GM18858 (cell line): ENCODE data around the gene SIRPA.

Experiments
- ATAC-seq: cut with Tn5 transposase; IDR thresholded peaks from one replicate; pipeline ENCODE4 v1.9.1; 2021; ENCODE audit not compliant: unreplicated experiment

SIRPA gene

GRCh38 chr20:1870323-1870722 lies 24.9 kb upstream of the SIRPA start:
- no peak for ATAC-seq

- peak; percentile 62 for ATAC-seq
Measured at GRCh38 chr20:1870792-1871550, 24.2 kb upstream of the SIRPA start.

DNA sequence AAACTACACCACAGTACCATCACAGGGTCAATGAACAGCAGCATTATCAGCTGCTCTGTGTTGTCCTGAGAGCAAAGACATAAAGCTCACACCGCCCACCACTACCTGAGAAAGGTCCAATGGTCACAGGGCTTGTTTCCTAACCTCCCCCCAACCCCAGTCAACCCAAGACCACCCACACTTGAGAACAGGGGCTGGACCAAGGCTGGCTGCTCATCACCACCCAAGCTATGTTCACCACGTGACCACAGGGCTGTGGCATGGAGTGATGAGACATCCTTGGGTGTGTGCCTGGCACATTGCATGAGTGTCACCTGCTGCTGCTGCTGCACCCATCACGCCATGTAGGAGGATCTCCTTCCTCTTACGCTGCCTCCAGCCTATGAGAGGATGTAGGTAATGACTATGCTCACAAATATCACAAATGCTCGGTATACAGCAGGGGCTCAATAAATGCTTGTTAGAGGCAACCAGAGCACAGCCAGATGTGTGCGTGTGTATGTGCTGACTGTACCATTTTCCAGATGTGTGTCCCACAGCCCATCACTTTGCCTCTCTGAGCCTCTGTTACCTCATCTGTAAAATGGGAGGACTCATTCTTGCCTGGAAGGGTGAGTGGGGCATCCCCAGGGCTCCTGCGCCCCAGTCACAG lies 23.3 kb upstream of the SIRPA start:
- no peak for ATAC-seq

DNA sequence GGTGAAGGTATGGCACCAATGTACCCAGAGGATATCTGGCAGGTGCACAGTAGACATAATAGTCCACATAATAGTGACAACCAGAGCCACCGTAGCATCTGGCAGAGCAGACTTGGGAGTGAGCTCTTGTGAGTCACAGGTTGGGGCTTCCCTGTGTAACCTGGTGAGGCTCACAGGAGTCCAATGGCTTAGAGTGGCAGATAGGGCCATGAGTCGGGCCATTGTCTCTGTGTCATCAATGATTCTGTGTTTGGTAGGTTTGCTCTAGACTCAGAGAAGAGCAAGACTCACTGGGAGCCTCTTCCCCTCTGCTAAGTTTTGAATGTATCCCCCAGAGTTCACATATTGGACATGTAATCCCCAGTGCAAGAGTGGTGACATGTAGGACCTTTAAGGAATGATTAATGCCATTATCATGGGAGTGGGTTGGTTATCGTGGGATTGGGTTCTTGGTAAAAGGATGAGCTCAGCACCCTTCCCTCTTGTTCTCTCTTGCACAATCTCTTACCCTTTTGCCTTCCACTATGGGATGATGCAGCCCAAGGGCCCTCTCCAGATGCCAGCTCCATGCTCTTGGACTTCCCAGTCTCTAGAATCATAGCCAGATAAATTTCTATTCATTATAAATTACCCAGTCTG lies 22.6 kb upstream of the SIRPA start:
- ATAC-seq: no peak

GRCh38 chr20:1874450-1875182 lies 20.6 kb upstream of the SIRPA start:
- no peak for ATAC-seq

DNA sequence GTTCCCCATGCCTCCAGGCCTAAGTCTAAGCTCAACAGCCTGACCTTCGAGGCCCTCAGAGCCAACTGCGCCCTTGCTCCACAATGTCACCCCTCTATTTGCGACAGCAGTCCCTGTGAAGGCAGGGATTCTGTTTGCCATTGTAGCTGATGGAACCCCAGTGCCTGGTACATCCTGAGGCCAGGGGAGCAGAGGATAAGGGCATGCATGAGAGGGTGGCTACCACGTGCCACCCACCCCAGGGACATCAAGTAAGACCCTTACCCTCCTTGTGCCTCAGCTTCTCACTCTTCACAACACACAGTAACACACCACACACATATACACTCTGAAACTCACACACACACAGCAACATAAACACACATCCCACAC lies 20.0 kb upstream of the SIRPA start:
- no peak for ATAC-seq

GRCh38 chr20:1875762-1876161 lies 19.4 kb upstream of the SIRPA start:
- no peak for ATAC-seq

GRCh38 chr20:1876217-1876921 lies 18.8 kb upstream of the SIRPA start:
- no peak for ATAC-seq

- ATAC-seq: no peak
Measured at GRCh38 chr20:1876975-1877608, 18.1 kb upstream of the SIRPA start.

DNA sequence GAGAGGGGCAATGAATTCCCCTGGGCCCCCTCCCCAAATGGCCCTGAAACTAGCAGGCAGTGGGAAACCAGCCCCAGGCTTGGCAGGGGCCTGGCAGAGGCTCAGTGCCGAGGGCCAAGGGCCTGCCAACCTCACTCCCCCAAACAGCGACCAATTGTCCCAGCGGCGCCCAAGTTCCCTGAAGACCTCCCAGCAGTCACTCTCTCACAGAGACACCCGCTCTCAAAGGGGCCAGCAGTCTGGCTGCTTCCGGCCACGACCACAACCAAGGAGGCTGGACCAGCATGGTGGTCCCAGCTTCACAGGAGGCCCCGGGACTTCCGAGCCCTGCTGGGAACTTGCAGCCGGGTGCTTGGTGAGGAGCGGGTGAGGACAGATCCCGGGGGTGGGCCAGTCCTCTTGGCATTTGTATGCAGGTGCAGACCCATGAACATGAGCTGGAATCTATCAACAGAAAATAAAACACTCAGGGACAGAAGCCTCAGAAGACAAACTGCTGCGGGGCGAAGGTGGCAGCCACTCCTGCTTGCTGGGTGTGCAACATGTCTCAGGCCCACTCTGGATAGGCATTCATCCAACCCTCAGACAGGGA lies 17.5 kb upstream of the SIRPA start:
- no peak for ATAC-seq

DNA sequence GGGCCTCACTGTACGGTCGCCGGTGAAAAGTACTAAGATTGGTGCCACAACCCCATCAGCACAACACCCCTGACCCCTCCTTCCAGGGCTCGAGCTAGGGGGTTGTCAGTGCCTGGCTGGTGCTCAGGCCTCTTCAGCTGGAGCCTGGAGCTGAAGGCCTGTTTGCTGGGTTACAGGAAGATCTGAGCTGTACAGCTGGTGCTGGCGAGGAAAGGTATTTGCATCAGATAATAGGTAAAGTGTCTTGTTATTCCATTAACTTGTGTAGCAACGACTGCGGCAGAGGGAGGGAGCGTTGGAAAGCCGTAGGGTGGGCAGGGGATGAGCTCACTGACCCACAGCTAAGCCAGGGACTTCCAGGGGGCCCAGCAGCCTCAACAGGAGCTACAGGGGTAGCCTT lies 15.8 kb upstream of the SIRPA start:
- ATAC-seq: no peak

- no peak for ATAC-seq
Measured at GRCh38 chr20:1879934-1880333, 15.3 kb upstream of the SIRPA start.

DNA sequence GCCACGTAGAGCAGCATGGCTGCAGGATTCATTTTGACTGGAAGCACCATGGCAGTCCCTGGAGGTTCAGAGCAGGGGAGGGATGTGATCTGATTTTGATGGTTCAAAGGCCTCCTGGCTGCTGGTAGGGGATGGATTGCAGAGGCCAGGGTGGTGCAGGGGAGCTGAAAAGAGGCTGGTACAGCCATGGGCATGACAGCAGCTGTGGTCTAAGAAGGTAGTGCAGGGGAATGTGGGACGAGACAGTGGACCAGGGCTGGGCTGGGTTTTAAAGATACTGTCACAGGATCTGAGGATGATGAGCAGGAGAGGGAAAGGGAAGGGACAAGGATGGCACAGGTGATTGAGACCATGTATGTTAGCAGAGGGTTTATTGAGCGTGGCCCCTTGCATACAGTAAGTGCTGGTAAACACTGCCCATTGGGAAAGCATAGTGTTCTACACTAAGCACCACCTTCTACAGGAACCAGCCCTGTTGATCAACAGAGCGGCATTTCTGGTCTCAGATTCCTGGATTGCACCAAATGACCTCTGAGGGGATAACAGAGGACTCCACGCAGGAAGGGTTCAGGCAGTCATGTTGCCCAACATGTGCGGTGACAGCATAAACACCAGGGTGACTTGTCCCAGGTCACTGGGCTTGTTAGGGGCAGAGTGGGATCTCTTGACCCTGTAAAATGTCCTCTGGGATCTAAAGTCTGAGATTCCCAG lies 14.5 kb upstream of the SIRPA start:
- no peak for ATAC-seq

DNA sequence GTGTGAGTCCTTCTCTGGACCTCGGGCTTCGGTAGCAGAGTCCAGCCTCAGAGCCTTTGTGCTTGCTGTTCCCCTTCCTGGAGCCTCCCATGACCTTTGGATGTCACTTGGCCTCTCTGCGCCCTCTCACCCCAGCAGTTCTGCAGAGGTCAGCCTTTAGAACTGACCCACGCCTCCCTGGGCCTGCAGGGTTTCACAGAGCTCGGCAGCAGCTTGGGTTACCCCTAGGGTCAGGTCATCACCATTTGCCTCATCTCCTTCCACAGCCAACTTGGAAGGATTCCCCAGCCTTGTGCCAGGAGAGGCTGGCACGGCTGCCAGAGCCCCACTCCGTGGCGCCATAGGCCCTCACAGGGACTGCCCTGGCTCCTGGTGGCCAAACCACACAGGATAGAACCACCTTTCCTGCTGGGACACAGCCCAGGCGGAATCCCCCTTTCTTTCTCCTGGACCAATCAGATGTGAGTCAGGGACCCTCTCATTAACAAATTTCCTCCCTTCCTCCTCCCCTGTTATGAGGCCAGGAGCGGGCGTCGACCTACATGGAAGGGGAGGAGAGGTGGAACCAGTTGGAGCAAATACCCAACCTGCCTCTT lies 13.9 kb upstream of the SIRPA start:
- ATAC-seq: no peak

DNA sequence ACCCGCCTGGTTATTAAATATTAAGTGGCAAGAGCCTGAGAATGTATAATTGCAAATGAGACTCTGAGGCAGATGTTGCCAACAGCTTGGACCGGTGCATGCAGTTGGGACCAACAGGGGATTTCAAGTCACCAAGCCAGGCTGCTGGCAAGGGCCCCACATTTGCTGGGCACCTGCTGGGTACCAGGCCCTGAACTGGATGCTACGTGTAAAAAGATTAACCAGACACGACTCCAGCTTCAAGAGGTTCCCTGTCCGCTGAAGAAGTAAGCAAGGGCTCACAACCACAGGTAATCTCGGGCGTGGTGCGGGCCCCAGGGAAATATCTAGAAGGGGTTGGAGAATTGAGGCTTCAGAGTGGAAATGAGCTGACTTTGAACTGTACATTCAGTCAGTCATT lies 13.2 kb upstream of the SIRPA start:
- ATAC-seq: no peak

DNA sequence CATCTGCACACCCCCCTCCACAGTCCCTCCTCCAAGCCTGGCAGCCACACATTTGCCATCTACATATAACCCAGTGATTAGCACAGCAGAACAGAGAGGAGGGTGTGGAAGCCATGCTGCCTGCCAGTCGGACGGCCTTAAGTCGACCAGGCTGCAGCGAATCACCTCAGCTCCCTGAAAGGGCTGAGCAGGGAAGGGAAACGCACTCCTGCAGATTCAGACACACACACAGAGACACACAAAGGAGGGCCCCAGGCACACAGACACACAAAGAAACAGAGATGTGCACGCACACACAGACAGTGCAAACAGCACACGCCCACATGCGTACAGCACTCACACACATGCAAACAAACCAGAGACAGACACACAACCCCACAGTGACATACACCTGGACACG lies 11.2 kb upstream of the SIRPA start:
- ATAC-seq: no peak

GRCh38 chr20:1885254-1885653 lies 10.0 kb upstream of the SIRPA start:
- no peak for ATAC-seq

DNA sequence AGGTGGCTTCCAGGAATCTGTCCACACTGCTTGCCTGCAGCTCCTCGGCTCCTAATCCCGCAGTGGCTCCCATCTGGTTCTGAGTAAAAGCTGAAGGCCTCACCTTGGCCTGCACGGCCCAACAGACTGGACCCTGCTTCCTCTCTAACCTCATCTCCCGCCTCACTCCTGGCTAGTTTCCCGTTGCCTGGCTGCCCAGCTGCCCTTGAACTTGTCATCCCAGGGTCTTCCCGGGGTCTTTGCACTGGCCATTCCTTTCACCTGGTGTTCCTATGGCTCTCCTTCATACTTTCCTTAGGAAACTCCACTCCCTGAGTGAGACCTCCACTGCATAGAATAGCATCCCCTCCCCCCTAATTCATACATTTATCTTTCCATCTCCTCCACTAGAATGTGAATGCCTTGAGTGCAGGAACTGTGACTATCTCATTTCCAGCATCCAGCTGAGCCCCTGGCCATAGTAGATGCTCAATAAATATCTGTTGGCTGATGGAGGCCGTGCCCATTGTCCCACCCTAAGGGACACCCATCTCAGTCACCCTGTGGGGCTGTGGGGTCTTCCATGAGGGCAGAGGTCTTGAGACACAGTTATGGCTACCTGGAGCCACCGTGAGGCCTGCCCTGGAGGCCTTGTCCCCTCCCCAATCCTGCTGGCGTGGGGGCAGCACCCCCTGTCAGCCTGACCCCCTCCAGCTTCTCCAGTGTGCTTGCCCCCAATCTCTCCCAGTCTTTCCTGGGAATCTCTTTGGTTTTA lies 9.1 kb upstream of the SIRPA start:
- ATAC-seq: no peak
